ENCODE measurements around the gene NDUFS7. TPM values are rescaled to one million over a fixed set of nuclear protein-coding genes. Genes with fewer than 3 reads are reported as not detected.
"Not testable (repeated sequence)": the region's sequence is repeated elsewhere in the genome, so short reads cannot be mapped to it uniquely, and the experiment has no call there.

Gene NDUFS7
- total and polyA plus RNA-seq, 12 donors = 4.7 to 286 (median 148) TPM

- no peak for TF ChIP-seq CTCF (IDR thresholded peaks at IDR 0.05)
- TF ChIP-seq POLR2A (IDR thresholded peaks at IDR 0.05) = no peak
- intact Hi-C loops (cut with DNase I) = loop anchor here in 1 of 2 donors (10.0 kb wide), 1 partner anchor 164 kb away; the partner anchor contains the start of gene FAM174C
- H3K27me3 ChIP-seq = no peaks in the 10 kb centered on the region
- WGBS, 4 donors = 0 to 2% (median 1%) methylated on average over 16 to 26 of the region's 26 CpGs
- H3K36me3 ChIP-seq (replicated peaks in 1 of 2) = peaks cover 0 to 51% of the 10 kb centered on the region in 2 donors
- H3K4me3 ChIP-seq = peak overlapping the region in 3 of 4 donors; percentile 5 to 86 (median 81)
- peak overlapping the region in 3 of 5 donors; percentile 83 to 94 (median 94) for H3K27ac ChIP-seq
- no peaks in the 10 kb centered on the region for H3K9me3 ChIP-seq (replicated peaks in 1 of 3)
- no peak for DNase-seq
- peaks cover 9 to 19% of the 10 kb centered on the region in 2 donors for H3K4me1 ChIP-seq (replicated peaks in 1 of 2)
Measured at GRCh38 chr19:1438933-1439354, 55.2 kb downstream of the NDUFS7 start.

DNA sequence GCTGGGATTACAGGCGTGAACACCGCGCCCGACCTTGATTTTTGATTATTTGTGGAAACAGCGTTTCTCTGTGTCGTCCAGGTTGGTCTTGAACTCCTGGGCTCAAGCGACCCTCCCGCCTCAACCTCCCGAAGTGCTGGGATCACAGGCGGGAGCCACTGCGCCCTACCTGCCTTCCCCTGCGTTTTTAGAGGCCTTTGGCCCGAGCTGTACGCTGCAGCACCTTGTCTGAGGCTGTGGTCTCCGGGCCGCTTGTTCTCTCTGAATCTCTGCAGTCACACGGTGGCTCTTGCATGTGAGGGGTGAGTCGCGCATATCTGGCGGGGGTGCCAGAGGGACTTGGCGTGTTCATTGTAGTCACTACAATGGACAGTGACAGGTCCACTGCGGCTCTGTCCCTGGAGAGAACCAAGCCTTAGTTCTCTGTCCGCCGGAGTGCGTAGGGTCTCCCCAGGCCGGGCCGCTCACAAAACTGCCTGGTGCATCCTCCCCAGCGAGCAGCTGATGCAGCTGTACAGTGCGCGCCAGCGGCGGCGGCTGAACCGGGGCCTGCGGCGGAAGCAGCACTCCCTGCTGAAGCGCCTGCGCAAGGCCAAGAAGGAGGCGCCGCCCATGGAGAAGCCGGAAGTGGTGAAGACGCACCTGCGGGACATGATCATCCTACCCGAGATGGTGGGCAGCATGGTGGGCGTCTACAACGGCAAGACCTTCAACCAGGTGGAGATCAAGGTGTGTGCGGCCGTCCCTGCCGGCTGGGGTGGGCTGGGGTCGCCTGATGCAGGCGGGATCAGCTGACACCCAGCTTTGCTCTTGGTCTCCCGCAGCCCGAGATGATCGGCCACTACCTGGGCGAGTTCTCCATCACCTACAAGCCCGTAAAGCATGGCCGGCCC, 56.1 kb downstream of the NDUFS7 start:
- Histone ChIP-seq H3K4me3 (peak overlapping the region in 2 of 4 donors; percentile 81 to 86), H3K36me3 (replicated peaks in 1 of 2) (peaks cover 0 to 43% of the 10 kb centered on the region in 2 donors), H3K4me1 (replicated peaks in 1 of 2) (peaks cover 9 to 22% of the 10 kb centered on the region in 2 donors)
- 69 to 76% (median 75%) methylated on average over 21 to 57 of the region's 57 CpGs for WGBS, 4 donors
- H3K9me3 ChIP-seq (replicated peaks in 1 of 3); H3K27ac ChIP-seq; DNase-seq; H3K27me3 ChIP-seq: not testable (repeated sequence)
- intact Hi-C loops (cut with DNase I) = loop anchor here (10.0 kb wide), 2 partner anchors 125 to 165 kb away; partner anchors contain the start of gene FAM174C (in 1 of the 2)

GRCh38 chr19:1440418-1440801, 56.7 kb downstream of the NDUFS7 start:
- TF ChIP-seq POLR2A (IDR thresholded peaks at IDR 0.05) = no peak
- TF ChIP-seq CTCF (IDR thresholded peaks at IDR 0.05) = no peak
- H3K27me3 ChIP-seq = peaks cover 2% of the 10 kb centered on the region
- no peaks in the 10 kb centered on the region for H3K9me3 ChIP-seq (replicated peaks in 1 of 3)
- no peak overlapping the region for H3K27ac ChIP-seq
- peaks cover 9 to 28% of the 10 kb centered on the region in 2 donors for H3K4me1 ChIP-seq (replicated peaks in 1 of 2)
- H3K36me3 ChIP-seq (replicated peaks in 1 of 2) = peaks cover 0 to 38% of the 10 kb centered on the region in 2 donors
- no peak for DNase-seq
- no peak overlapping the region for H3K4me3 ChIP-seq
- intact Hi-C loops (cut with DNase I) = loop anchor here in 1 of 2 donors (10.0 kb wide), 1 partner anchor 126 kb away; no protein-coding TSS in a partner anchor
- WGBS, 4 donors = 83 to 89% (median 87%) methylated on average over 4 to 15 of the region's 15 CpGs

- no peak for DNase-seq
- 82 to 96% (median 91%) methylated on average over 4 to 9 of the region's 9 CpGs for WGBS, 4 donors
- no peak overlapping the region for H3K27ac ChIP-seq
Measured at GRCh38 chr19:1441022-1441426, 57.3 kb downstream of the NDUFS7 start.

More at GRCh38 chr19:1441022-1441426, 57.3 kb downstream of the NDUFS7 start:
- H3K36me3 ChIP-seq (replicated peaks in 1 of 2) = peaks cover 0 to 34% of the 10 kb centered on the region in 2 donors
- H3K4me1 ChIP-seq (replicated peaks in 1 of 2) = peaks cover 10 to 34% of the 10 kb centered on the region in 2 donors
- peaks cover 8% of the 10 kb centered on the region for H3K27me3 ChIP-seq
- no peak overlapping the region for H3K4me3 ChIP-seq
- intact Hi-C loops (cut with DNase I) = loop anchor here in 1 of 2 donors (10.0 kb wide), 1 partner anchor 126 kb away; no protein-coding TSS in a partner anchor
- no peaks in the 10 kb centered on the region for H3K9me3 ChIP-seq (replicated peaks in 1 of 3)
- TF ChIP-seq POLR2A (IDR thresholded peaks at IDR 0.05) = no peak
- no peak for TF ChIP-seq CTCF (IDR thresholded peaks at IDR 0.05)
